ENCODE results near the gene MRPL2.

GRCh38 chr6:43105538-43106222 lies 46.4 kb upstream of the MRPL2 start:
- TF ChIP-seq CTCF (conservative IDR thresholded peaks at IDR 0.05) (no peak), EZH2 (IDR thresholded peaks at IDR 0.05; ENCODE audit: low read depth) (no peak)

Measured in PC-9 (cell line).